Hepatocyte (in vitro differentiated cells): Measurements from ENCODE around the gene NTSR1. TPM values are rescaled to one million over a fixed set of nuclear protein-coding genes. Genes with fewer than 3 reads are reported as not detected.

Experiments
- DNase-seq: peaks from one replicate; pipeline ENCODE4 v3.0.0-alpha.2; 2016; ENCODE audit warnings: low spot score
- H2AFZ ChIP-seq: fragments of 200-600 bp; sonication (generic); 2 replicates; pipeline ENCODE4 v1.6.0; 2016; ENCODE audit warnings: antibody characterized with exemption, mild to moderate bottlenecking
- H3K27ac ChIP-seq: fragments of 200-600 bp; sonication (generic); 2 replicates; pipeline ENCODE4 v1.5.1; 2016; ENCODE audit warnings: mild to moderate bottlenecking
- H3K27me3 ChIP-seq: fragments of 200-600 bp; sonication (generic); 2 replicates; pipeline ENCODE4 v1.6.1; 2016
- H3K36me3 ChIP-seq: fragments of 200-600 bp; sonication (generic); replicated peaks from 2 replicates; pipeline ENCODE4 v1.5.1; 2016; ENCODE audit warnings: low read depth; ENCODE audit not compliant: insufficient read depth
- H3K4me1 ChIP-seq: fragments of 200-600 bp; sonication (generic); 2 replicates; pipeline ENCODE4 v1.5.1; 2016; ENCODE audit warnings: mild to moderate bottlenecking, moderate library complexity; ENCODE audit not compliant: insufficient read depth
- H3K4me2 ChIP-seq: fragments of 200-600 bp; sonication (generic); 2 replicates; pipeline ENCODE4 v1.6.0; 2016
- H3K4me3 ChIP-seq: fragments of 200-600 bp; sonication (generic); 2 replicates; pipeline ENCODE4 v1.5.1; 2016; ENCODE audit warnings: mild to moderate bottlenecking
- H3K79me2 ChIP-seq: fragments of 200-600 bp; sonication (generic); 2 replicates; pipeline ENCODE4 v1.6.0; 2017; ENCODE audit warnings: mild to moderate bottlenecking
- H3K9me2 ChIP-seq: fragments of 200-600 bp; sonication (generic); replicated peaks from 2 replicates; pipeline ENCODE4 v1.6.0; 2017; ENCODE audit warnings: mild to moderate bottlenecking; ENCODE audit not compliant: insufficient read depth
- H3K9me3 ChIP-seq: fragments of 200-600 bp; sonication (generic); 2 replicates; pipeline ENCODE4 v1.5.1; 2016; ENCODE audit warnings: low read depth, mild to moderate bottlenecking
- H4K20me1 ChIP-seq: fragments of 200-600 bp; sonication (generic); 2 replicates; pipeline ENCODE4 v1.6.0; 2016; ENCODE audit warnings: mild to moderate bottlenecking; ENCODE audit not compliant: insufficient read depth, poor library complexity, severe bottlenecking
- CTCF ChIP-seq: fragments of 200-600 bp; sonication (generic); IDR thresholded peaks from 2 replicates; pipeline ENCODE4 v1.5.1; 2016; ENCODE audit warnings: antibody characterized with exemption, mild to moderate bottlenecking; ENCODE audit not compliant: poor library complexity
- EZH2 ChIP-seq: fragments of 200-600 bp; sonication (generic); IDR thresholded peaks from 2 replicates; pipeline ENCODE4 v1.6.1; 2016; ENCODE audit warnings: antibody characterized with exemption, mild to moderate bottlenecking, borderline replicate concordance
- EZH2phosphoT487 ChIP-seq: fragments of 200-600 bp; sonication (generic); IDR thresholded peaks from one replicate; pipeline ENCODE4 v1.6.1; 2018; ENCODE audit warnings: antibody characterized with exemption, mild to moderate bottlenecking, low read depth, moderate library complexity; ENCODE audit not compliant: unreplicated experiment, severe bottlenecking
- WGBS: methylation state at CpG from one replicate; pipeline ENCODE4 v1.1.6; 2016; ENCODE audit warnings: low lambda C conversion rate; ENCODE audit errors: missing lambda C conversion rate; 5-methylcytosine and 5-hydroxymethylcytosine counted together
- polyA plus RNA-seq: library from polyadenylated mRNA; unstranded; fragments of >200 nt; fragmentation: Nextera tagmentation; extraction: Ambion mirVana; gene quantifications from 2 replicates; pipeline ENCODE4 v1.2.1, GENCODE V29; 2016
- total RNA-seq: library from RNA; depleted of rRNA; stranded (reverse); fragments of >200 nt; gene quantifications from 2 replicates; pipeline ENCODE4 v1.2.3, GENCODE V29; 2014

NTSR1 gene
- total and polyA plus RNA-seq, 2 experiments from 2014 or later, result 0.37 TPM; not detected in 1

- H3K9me2 ChIP-seq, result no peaks in the 10 kb centered on the region
- H3K27ac ChIP-seq, result no peak overlapping the region
- no peaks in the 10 kb centered on the region for H4K20me1 ChIP-seq
- no peak for DNase-seq
- no peaks in the 10 kb centered on the region for H3K4me1 ChIP-seq
- 91% methylated on average over 15 of the region's 15 CpGs for WGBS
- H3K4me3 ChIP-seq, result no peak overlapping the region
- H3K36me3 ChIP-seq, result no peaks in the 10 kb centered on the region
- no peaks in the 10 kb centered on the region for H3K9me3 ChIP-seq
- TF ChIP-seq CTCF, result no peak
- TF ChIP-seq EZH2phosphoT487, result no peak
- no peak for TF ChIP-seq EZH2
- no peak overlapping the region for H3K4me2 ChIP-seq
- H3K79me2 ChIP-seq, result no peaks in the 10 kb centered on the region
- H3K27me3 ChIP-seq, result no peaks in the 10 kb centered on the region
- H2AFZ ChIP-seq, result no peak overlapping the region
Observed at GRCh38 chr20:62727584-62728027, 19.0 kb downstream of the NTSR1 start.

GRCh38 chr20:62728028-62728780 lies 19.6 kb downstream of the NTSR1 start:
- Histone ChIP-seq H3K9me2 (no peaks in the 10 kb centered on the region), H3K9me3 (no peaks in the 10 kb centered on the region), H2AFZ (no peak overlapping the region), H3K4me2 (no peak overlapping the region), H3K27ac (no peak overlapping the region), H4K20me1 (no peaks in the 10 kb centered on the region), H3K79me2 (no peaks in the 10 kb centered on the region), H3K4me3 (no peak overlapping the region), H3K36me3 (no peaks in the 10 kb centered on the region), H3K4me1 (no peaks in the 10 kb centered on the region), H3K27me3 (no peaks in the 10 kb centered on the region)
- 86% methylated on average over 26 of the region's 26 CpGs for WGBS
- no peak for DNase-seq
- no peak for TF ChIP-seq EZH2
- no peak for TF ChIP-seq EZH2phosphoT487
- TF ChIP-seq CTCF, result no peak

GRCh38 chr20:62728781-62729300 lies 20.2 kb downstream of the NTSR1 start:
- H3K9me2 ChIP-seq, result no peaks in the 10 kb centered on the region
- H2AFZ ChIP-seq, result no peak overlapping the region
- no peak overlapping the region for H3K4me2 ChIP-seq
- H3K27ac ChIP-seq, result no peak overlapping the region
- no peak overlapping the region for H3K4me3 ChIP-seq
- H3K27me3 ChIP-seq, result no peaks in the 10 kb centered on the region
- no peaks in the 10 kb centered on the region for H3K36me3 ChIP-seq
- H3K9me3 ChIP-seq, result no peaks in the 10 kb centered on the region
- no peaks in the 10 kb centered on the region for H4K20me1 ChIP-seq
- no peaks in the 10 kb centered on the region for H3K4me1 ChIP-seq
- no peak for TF ChIP-seq EZH2
- no peak for TF ChIP-seq CTCF
- no peak for TF ChIP-seq EZH2phosphoT487
- no peaks in the 10 kb centered on the region for H3K79me2 ChIP-seq
- DNase-seq, result no peak
- WGBS, result 87% methylated on average over 9 of the region's 9 CpGs
